WTC11 (cell line): ENCODE results near the gene CHPF. TPM values are rescaled to one million over a fixed set of nuclear protein-coding genes. Genes with fewer than 3 reads are reported as not detected.

Source experiments
- ELF4 ChIP-seq: sonication (generic); formaldehyde crosslinking; IDR thresholded peaks from 2 replicates; pipeline ENCODE4 v1.8.1; 2022; ENCODE audit warnings: low read depth, mild to moderate bottlenecking, moderate library complexity, missing genetic modification reagents
- FOXJ3 ChIP-seq: sonication (generic); formaldehyde crosslinking; IDR thresholded peaks from 2 replicates; pipeline ENCODE4 v1.9.0; 2021; ENCODE audit warnings: missing genetic modification reagents, mild to moderate bottlenecking, borderline replicate concordance
- GABPB1 ChIP-seq: sonication (generic); formaldehyde crosslinking; IDR thresholded peaks from 2 replicates; pipeline ENCODE4 v1.8.1; 2023; ENCODE audit warnings: mild to moderate bottlenecking, missing genetic modification reagents
- HMGA2 ChIP-seq: fragments of 250-450 bp; sonication (Bioruptor Pico); IDR thresholded peaks from 2 replicates; pipeline ENCODE4 v1.4.0; 2021; ENCODE audit warnings: mild to moderate bottlenecking, moderate library complexity
- KAT7 ChIP-seq: sonication (generic); formaldehyde crosslinking; IDR thresholded peaks from 2 replicates; pipeline ENCODE4 v1.8.1; 2023; ENCODE audit warnings: missing genetic modification reagents, mild to moderate bottlenecking, borderline replicate concordance
- NR1H2 ChIP-seq: sonication (generic); formaldehyde crosslinking; IDR thresholded peaks from 2 replicates; pipeline ENCODE4 v1.9.0; 2021; ENCODE audit warnings: mild to moderate bottlenecking, moderate library complexity, missing genetic modification reagents
- NR3C1 ChIP-seq: sonication (generic); formaldehyde crosslinking; conservative IDR thresholded peaks from 2 replicates; pipeline ENCODE4 v1.8.1; 2023; ENCODE audit warnings: low read depth, mild to moderate bottlenecking, missing genetic modification reagents
- RORB ChIP-seq: fragments of 250-450 bp; sonication (Bioruptor Pico); IDR thresholded peaks from 2 replicates; pipeline ENCODE4 v1.9.0; 2021; ENCODE audit warnings: mild to moderate bottlenecking
- SMAD3 ChIP-seq: sonication (generic); formaldehyde crosslinking; IDR thresholded peaks from 2 replicates; pipeline ENCODE4 v1.8.0; 2022; ENCODE audit warnings: missing genetic modification reagents, mild to moderate bottlenecking, borderline replicate concordance
- TEAD1 ChIP-seq: sonication (generic); formaldehyde crosslinking; IDR thresholded peaks from 2 replicates; pipeline ENCODE4 v1.8.0; 2022; ENCODE audit warnings: mild to moderate bottlenecking, missing genetic modification reagents
- ZBTB21 ChIP-seq: sonication (generic); formaldehyde crosslinking; IDR thresholded peaks from 2 replicates; pipeline ENCODE4 v1.8.1; 2023; ENCODE audit warnings: mild to moderate bottlenecking, missing genetic modification reagents, borderline replicate concordance
- ZNF138 ChIP-seq: sonication (generic); formaldehyde crosslinking; conservative IDR thresholded peaks from 2 replicates; pipeline ENCODE4 v1.8.1; 2022; ENCODE audit warnings: mild to moderate bottlenecking, moderate library complexity, missing genetic modification reagents
- ZNF232 ChIP-seq: sonication (generic); formaldehyde crosslinking; IDR thresholded peaks from 2 replicates; pipeline ENCODE4 v1.8.0; 2022; ENCODE audit warnings: mild to moderate bottlenecking, missing genetic modification reagents
- total RNA-seq: library from RNA; stranded (reverse); gene quantifications from 3 replicates; pipeline ENCODE4 v1.2.3, GENCODE V29; 2021
- TF ChIP-seq, protein P1 (sequence below): sonication (generic); formaldehyde crosslinking; IDR thresholded peaks from 2 replicates; pipeline ENCODE4 v1.8.0; 2023; ENCODE audit warnings: mild to moderate bottlenecking, missing genetic modification reagents
- TF ChIP-seq, protein P2 (sequence below): sonication (generic); formaldehyde crosslinking; conservative IDR thresholded peaks from 2 replicates; pipeline ENCODE4 v1.8.1; 2022; ENCODE audit warnings: mild to moderate bottlenecking, missing genetic modification reagents
- TF ChIP-seq, protein P3 (sequence below): fragments of 250-450 bp; sonication (Bioruptor Pico); IDR thresholded peaks from 2 replicates; pipeline ENCODE4 v1.9.0; 2021; ENCODE audit warnings: mild to moderate bottlenecking
- TF ChIP-seq, protein P4 (sequence below): fragments of 250-450 bp; sonication (Bioruptor Pico); conservative IDR thresholded peaks from 2 replicates; pipeline ENCODE4 v1.9.0; 2021; ENCODE audit warnings: mild to moderate bottlenecking
- TF ChIP-seq, protein P5 (sequence below): sonication (generic); formaldehyde crosslinking; IDR thresholded peaks from 2 replicates; pipeline ENCODE4 v1.8.1; 2023; ENCODE audit warnings: mild to moderate bottlenecking, missing genetic modification reagents, moderate library complexity
- TF ChIP-seq, protein P6 (sequence below): fragments of 250-450 bp; sonication (Bioruptor Pico); IDR thresholded peaks from 2 replicates; pipeline ENCODE4 v1.9.0; 2021; ENCODE audit warnings: mild to moderate bottlenecking
- TF ChIP-seq, protein P7 (sequence below): sonication (generic); formaldehyde crosslinking; IDR thresholded peaks from 2 replicates; pipeline ENCODE4 v1.8.1; 2023; ENCODE audit warnings: mild to moderate bottlenecking, missing genetic modification reagents, moderate library complexity

CHPF gene
- total RNA-seq, 1 experiment from 2014 or later = 97.0 TPM

DNA sequence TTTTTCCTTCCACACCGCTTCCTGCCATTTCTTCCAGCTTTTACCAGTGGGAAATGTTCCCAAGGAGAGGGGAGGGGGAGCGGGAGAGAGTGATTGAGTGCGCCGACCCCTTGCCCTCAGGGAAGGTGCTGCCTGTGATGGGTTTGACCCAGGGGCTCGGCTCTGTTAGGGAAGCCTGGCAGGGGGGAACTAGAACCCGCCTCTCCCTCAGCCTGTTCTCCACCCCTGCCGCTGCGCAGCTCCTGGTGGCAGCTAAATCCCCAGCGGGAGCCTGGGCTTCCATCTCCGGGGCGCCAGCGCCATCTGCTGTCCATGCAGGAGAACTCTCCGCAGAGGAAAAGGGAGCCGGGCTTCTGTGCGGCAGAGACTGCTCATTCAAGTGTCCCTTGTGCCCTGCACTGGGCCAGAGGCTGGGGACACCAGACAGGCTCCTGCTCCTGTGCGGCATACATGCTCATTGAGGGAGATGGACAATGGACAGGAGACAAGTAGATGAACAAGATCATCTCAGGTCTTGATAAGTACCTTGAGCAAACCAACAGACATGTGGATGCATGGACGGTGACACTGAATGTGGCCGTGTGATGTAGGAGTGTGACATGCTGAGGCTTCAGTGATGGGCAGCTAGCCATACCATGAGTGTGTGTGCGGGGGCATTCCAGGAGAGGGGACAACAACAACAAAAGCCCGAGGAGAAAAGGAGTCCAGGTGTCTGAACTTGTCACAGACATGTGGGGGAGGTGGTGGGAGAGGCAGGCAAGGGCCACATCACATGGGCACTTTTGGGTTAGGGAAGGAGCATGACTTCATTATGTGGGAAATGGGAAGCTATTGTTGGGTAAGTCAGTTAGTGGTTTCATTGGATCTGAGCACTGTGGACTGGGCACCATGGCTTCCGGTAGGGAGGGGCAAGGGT lies 13.3 kb downstream of the CHPF start (continued):
- TF ChIP-seq ZNF138 (CRISPR knock-in tag) = 0 out of 2 replicates have a peak, but pooled peaks have one; percentile 61
- TF ChIP-seq ZNF232 = no peak
- TF ChIP-seq, protein P1, sequence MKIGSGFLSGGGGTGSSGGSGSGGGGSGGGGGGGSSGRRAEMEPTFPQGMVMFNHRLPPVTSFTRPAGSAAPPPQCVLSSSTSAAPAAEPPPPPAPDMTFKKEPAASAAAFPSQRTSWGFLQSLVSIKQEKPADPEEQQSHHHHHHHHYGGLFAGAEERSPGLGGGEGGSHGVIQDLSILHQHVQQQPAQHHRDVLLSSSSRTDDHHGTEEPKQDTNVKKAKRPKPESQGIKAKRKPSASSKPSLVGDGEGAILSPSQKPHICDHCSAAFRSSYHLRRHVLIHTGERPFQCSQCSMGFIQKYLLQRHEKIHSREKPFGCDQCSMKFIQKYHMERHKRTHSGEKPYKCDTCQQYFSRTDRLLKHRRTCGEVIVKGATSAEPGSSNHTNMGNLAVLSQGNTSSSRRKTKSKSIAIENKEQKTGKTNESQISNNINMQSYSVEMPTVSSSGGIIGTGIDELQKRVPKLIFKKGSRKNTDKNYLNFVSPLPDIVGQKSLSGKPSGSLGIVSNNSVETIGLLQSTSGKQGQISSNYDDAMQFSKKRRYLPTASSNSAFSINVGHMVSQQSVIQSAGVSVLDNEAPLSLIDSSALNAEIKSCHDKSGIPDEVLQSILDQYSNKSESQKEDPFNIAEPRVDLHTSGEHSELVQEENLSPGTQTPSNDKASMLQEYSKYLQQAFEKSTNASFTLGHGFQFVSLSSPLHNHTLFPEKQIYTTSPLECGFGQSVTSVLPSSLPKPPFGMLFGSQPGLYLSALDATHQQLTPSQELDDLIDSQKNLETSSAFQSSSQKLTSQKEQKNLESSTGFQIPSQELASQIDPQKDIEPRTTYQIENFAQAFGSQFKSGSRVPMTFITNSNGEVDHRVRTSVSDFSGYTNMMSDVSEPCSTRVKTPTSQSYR (CRISPR knock-in tag) = no peak
- TF ChIP-seq, protein P2, sequence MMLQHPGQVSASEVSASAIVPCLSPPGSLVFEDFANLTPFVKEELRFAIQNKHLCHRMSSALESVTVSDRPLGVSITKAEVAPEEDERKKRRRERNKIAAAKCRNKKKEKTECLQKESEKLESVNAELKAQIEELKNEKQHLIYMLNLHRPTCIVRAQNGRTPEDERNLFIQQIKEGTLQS (CRISPR knock-in tag) = no peak
- no peak for TF ChIP-seq ELF4 (CRISPR knock-in tag)
- no peak for TF ChIP-seq NR3C1 (CRISPR knock-in tag)
- TF ChIP-seq, protein P3, sequence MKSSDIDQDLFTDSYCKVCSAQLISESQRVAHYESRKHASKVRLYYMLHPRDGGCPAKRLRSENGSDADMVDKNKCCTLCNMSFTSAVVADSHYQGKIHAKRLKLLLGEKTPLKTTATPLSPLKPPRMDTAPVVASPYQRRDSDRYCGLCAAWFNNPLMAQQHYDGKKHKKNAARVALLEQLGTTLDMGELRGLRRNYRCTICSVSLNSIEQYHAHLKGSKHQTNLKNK (CRISPR knock-in tag) = no peak
- TF ChIP-seq SMAD3 (CRISPR knock-in tag) = no peak
- TF ChIP-seq, protein P4, sequence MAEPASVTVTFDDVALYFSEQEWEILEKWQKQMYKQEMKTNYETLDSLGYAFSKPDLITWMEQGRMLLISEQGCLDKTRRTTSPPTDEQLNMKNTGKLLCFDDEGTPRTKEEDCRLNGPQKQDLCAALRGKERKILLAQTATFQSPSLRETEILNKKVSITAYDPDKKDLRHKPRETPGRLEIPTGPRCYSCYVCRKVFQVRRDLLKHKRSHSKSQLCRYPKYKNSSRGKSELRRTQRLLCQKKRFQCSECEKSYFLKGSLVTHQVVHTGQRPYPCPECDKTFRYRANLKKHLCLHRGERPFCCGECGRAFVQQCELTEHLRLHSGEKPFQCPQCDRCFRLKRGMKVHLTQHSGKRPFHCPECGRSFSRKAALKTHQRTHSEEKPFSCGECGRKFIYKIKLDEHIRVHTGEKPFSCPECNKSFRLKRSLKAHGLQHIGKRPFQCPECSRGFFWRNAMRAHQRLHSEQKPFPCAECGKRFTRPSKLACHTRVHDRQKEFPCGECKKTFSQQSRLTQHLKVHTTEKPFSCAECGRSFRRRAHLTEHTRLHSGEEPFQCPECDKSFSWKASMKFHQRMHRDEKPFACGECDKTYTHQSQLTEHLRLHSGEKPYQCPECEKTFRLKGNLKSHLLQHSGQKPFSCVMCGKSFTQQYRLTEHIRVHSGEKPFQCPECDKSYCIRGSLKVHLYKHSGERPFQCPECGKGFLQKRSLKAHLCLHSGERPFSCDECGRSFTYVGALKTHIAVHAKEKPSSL (CRISPR knock-in tag) = no peak
- TF ChIP-seq ZBTB21 (CRISPR knock-in tag) = no peak
- no peak for TF ChIP-seq KAT7 (CRISPR knock-in tag)
- no peak for TF ChIP-seq RORB (CRISPR knock-in tag)
- TF ChIP-seq, protein P5, sequence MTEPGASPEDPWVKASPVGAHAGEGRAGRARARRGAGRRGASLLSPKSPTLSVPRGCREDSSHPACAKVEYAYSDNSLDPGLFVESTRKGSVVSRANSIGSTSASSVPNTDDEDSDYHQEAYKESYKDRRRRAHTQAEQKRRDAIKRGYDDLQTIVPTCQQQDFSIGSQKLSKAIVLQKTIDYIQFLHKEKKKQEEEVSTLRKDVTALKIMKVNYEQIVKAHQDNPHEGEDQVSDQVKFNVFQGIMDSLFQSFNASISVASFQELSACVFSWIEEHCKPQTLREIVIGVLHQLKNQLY (CRISPR knock-in tag) = no peak
- no peak for TF ChIP-seq HMGA2
- no peak for TF ChIP-seq FOXJ3
- TF ChIP-seq, protein P6, sequence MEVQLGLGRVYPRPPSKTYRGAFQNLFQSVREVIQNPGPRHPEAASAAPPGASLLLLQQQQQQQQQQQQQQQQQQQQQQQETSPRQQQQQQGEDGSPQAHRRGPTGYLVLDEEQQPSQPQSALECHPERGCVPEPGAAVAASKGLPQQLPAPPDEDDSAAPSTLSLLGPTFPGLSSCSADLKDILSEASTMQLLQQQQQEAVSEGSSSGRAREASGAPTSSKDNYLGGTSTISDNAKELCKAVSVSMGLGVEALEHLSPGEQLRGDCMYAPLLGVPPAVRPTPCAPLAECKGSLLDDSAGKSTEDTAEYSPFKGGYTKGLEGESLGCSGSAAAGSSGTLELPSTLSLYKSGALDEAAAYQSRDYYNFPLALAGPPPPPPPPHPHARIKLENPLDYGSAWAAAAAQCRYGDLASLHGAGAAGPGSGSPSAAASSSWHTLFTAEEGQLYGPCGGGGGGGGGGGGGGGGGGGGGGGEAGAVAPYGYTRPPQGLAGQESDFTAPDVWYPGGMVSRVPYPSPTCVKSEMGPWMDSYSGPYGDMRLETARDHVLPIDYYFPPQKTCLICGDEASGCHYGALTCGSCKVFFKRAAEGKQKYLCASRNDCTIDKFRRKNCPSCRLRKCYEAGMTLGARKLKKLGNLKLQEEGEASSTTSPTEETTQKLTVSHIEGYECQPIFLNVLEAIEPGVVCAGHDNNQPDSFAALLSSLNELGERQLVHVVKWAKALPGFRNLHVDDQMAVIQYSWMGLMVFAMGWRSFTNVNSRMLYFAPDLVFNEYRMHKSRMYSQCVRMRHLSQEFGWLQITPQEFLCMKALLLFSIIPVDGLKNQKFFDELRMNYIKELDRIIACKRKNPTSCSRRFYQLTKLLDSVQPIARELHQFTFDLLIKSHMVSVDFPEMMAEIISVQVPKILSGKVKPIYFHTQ = no peak
- TF ChIP-seq TEAD1 (CRISPR knock-in tag) = no peak
- no peak for TF ChIP-seq NR1H2 (CRISPR knock-in tag)
- TF ChIP-seq, protein P7, sequence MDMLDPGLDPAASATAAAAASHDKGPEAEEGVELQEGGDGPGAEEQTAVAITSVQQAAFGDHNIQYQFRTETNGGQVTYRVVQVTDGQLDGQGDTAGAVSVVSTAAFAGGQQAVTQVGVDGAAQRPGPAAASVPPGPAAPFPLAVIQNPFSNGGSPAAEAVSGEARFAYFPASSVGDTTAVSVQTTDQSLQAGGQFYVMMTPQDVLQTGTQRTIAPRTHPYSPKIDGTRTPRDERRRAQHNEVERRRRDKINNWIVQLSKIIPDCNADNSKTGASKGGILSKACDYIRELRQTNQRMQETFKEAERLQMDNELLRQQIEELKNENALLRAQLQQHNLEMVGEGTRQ = no peak
- TF ChIP-seq GABPB1 (CRISPR knock-in tag) = peak; percentile 49; the same call in 1 of the 2 replicates
